ENCODE results near the gene AGMAT.

Gene AGMAT

GRCh38 chr1:15559189-15559810 is 25.6 kb downstream of the AGMAT start:
- no peak for DNase-seq (ENCODE audit: low read depth, low spot score)

GRCh38 chr1:15558516-15558915 is 26.3 kb downstream of the AGMAT start:
- DNase-seq (ENCODE audit: low read depth, low spot score): no peak

- no peak for DNase-seq (ENCODE audit: low read depth, low spot score)
Observed at GRCh38 chr1:15557594-15557993, 27.3 kb downstream of the AGMAT start.

GRCh38 chr1:15557008-15557407 is 27.8 kb downstream of the AGMAT start:
- DNase-seq (ENCODE audit: low read depth, low spot score): no peak

GRCh38 chr1:15550573-15550972 is 34.3 kb downstream of the AGMAT start:
- no peak for DNase-seq (ENCODE audit: low read depth, low spot score)

- no peak for DNase-seq (ENCODE audit: low read depth, low spot score)
Observed at GRCh38 chr1:15546641-15547040, 38.2 kb downstream of the AGMAT start.

GRCh38 chr1:15543589-15544568 is 41.0 kb downstream of the AGMAT start:
- peak; percentile 52 for DNase-seq (ENCODE audit: low read depth, low spot score)

- no peak for DNase-seq (ENCODE audit: low read depth, low spot score)
Observed at GRCh38 chr1:15543251-15543588, 41.6 kb downstream of the AGMAT start.

- no peak for DNase-seq (ENCODE audit: low read depth, low spot score)
Observed at GRCh38 chr1:15542388-15543250, 42.2 kb downstream of the AGMAT start.

- no peak for DNase-seq (ENCODE audit: low read depth, low spot score)
Observed at GRCh38 chr1:15541231-15541792, 43.5 kb downstream of the AGMAT start.

- peak; percentile 73 for DNase-seq (ENCODE audit: low read depth, low spot score)
Observed at GRCh38 chr1:15540186-15540585, 44.7 kb downstream of the AGMAT start.

- peak; percentile 57 for DNase-seq (ENCODE audit: low read depth, low spot score)
Observed at GRCh38 chr1:15538771-15539170, 46.1 kb downstream of the AGMAT start.

GRCh38 chr1:15531682-15532081 is 53.2 kb downstream of the AGMAT start:
- DNase-seq (ENCODE audit: low read depth, low spot score): no peak

- no peak for DNase-seq (ENCODE audit: low read depth, low spot score)
Observed at GRCh38 chr1:15531003-15531402, 53.8 kb downstream of the AGMAT start.

- DNase-seq (ENCODE audit: low read depth, low spot score): peak; percentile 100
Observed at GRCh38 chr1:15526490-15527339, 58.1 kb downstream of the AGMAT start, which contains the start of gene DNAJC16. TSS of gene DNAJC16 (plus strand) at chr1:15526848. CDS start at chr1:15529106, 2,258 bp downstream.

- no peak for DNase-seq (ENCODE audit: low read depth, low spot score)
Observed at GRCh38 chr1:15526021-15526489, 58.8 kb downstream of the AGMAT start.

- DNase-seq (ENCODE audit: low read depth, low spot score): peak; percentile 10
Observed at GRCh38 chr1:15525050-15526020, 59.5 kb downstream of the AGMAT start.

GRCh38 chr1:15524283-15525049 is 60.4 kb downstream of the AGMAT start:
- peak; percentile 99 for DNase-seq (ENCODE audit: low read depth, low spot score)

GRCh38 chr1:15524021-15524282 is 60.9 kb downstream of the AGMAT start, which contains the start of gene CASP9:
TSS of gene CASP9 (minus strand) at chr1:15524215. CDS start at chr1:15524200, 15 bp downstream.
- no peak for DNase-seq (ENCODE audit: low read depth, low spot score)

Data from astrocyte of the hippocampus (primary cell).